Measurements from ENCODE around the gene PUM1.

GRCh38 chr1:30986755-30987154 lies 78.8 kb downstream of the PUM1 start:
- TF ChIP-seq CTCF (IDR thresholded peaks at IDR 0.05 in 8 of 11, conservative IDR thresholded peaks at IDR 0.05 in 3 of 11) (no peak), POLR2A (IDR thresholded peaks at IDR 0.05) (no peak), POLR2AphosphoS5 (IDR thresholded peaks at IDR 0.05) (no peak)
